Testis (tissue), 2 donors: ENCODE results near the gene HAUS7.

Source experiments
- POLR2A ChIP-seq: fragments of 450-650 bp; IDR thresholded peaks from one replicate; pipeline ENCODE4 v1.6.1; 2017; ENCODE audit warnings: antibody characterized with exemption, mild to moderate bottlenecking, moderate library complexity
- TF ChIP-seq, protein P1 (sequence below), 3 experiments: fragments of 450-650 bp in 2 of 3; fragments of 200-600 bp in 1 of 3; sonication (generic) in 1 of 3; IDR thresholded peaks; one replicate each; pipeline ENCODE4 v1.5.1; 2016 to 2019; ENCODE audit warnings: antibody characterized with exemption in 3 of 3, mild to moderate bottlenecking in 2 of 3, moderate library complexity in 1 of 3

DNA sequence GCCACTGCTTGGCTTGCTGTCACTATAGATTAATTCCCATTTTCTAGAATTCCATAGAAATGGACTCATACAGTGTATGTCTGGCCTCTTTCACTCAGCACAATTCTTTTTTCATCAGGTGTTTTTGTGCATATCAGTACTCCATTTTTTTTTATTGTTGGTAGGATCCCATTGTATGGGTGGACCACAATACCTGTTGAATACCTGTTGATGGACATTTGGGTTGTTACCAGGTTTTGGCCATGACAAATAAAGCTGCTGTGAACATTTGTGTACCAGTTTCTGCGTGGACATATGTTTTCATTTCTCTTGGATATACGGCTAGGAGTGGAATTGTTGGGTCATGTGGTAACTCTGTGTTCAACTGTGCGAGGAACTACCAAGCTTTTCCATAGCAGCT, 44.2 kb downstream of the HAUS7 start:
- no peak for TF ChIP-seq POLR2A
- TF ChIP-seq, protein P1, sequence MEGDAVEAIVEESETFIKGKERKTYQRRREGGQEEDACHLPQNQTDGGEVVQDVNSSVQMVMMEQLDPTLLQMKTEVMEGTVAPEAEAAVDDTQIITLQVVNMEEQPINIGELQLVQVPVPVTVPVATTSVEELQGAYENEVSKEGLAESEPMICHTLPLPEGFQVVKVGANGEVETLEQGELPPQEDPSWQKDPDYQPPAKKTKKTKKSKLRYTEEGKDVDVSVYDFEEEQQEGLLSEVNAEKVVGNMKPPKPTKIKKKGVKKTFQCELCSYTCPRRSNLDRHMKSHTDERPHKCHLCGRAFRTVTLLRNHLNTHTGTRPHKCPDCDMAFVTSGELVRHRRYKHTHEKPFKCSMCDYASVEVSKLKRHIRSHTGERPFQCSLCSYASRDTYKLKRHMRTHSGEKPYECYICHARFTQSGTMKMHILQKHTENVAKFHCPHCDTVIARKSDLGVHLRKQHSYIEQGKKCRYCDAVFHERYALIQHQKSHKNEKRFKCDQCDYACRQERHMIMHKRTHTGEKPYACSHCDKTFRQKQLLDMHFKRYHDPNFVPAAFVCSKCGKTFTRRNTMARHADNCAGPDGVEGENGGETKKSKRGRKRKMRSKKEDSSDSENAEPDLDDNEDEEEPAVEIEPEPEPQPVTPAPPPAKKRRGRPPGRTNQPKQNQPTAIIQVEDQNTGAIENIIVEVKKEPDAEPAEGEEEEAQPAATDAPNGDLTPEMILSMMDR (IDR thresholded peaks at IDR 0.05): no peak
